IPS-18a (cell line): ENCODE results near the gene KPTN.

ENCODE experiments used
- H3K27ac ChIP-seq: one replicate; pipeline ENCODE4 v1.5.1; 2013; ENCODE audit warnings: low read length
- H3K27me3 ChIP-seq: one replicate; pipeline ENCODE4 v1.6.1; 2013; ENCODE audit warnings: mild to moderate bottlenecking, low read length; ENCODE audit not compliant: control insufficient read depth, insufficient read depth
- H3K36me3 ChIP-seq: one replicate; pipeline ENCODE4 v1.6.1; 2013; ENCODE audit warnings: low read depth, low read length; ENCODE audit not compliant: control insufficient read depth
- H3K4me1 ChIP-seq: one replicate; pipeline ENCODE4 v1.6.1; 2013; ENCODE audit warnings: low read depth, low read length; ENCODE audit not compliant: control insufficient read depth
- H3K4me3 ChIP-seq: one replicate; pipeline ENCODE4 v1.5.1; 2013; ENCODE audit warnings: low read length
- H3K9ac ChIP-seq: one replicate; pipeline ENCODE4 v1.6.1; 2013; ENCODE audit warnings: mild to moderate bottlenecking, low read length, moderate library complexity
- H3K9me3 ChIP-seq: one replicate; pipeline ENCODE4 v1.6.1; 2013; ENCODE audit warnings: low read depth, low read length; ENCODE audit not compliant: control insufficient read depth

Gene KPTN

GRCh38 chr19:47456721-47457474, 27.1 kb downstream of the KPTN start:
- peaks cover 18% of the 10 kb centered on the region for H3K27me3 ChIP-seq

GRCh38 chr19:47450478-47450877, 33.5 kb downstream of the KPTN start:
- Histone ChIP-seq H3K27me3 (peaks cover 29% of the 10 kb centered on the region), H3K36me3 (no peaks in the 10 kb centered on the region), H3K9ac (no peak overlapping the region), H3K27ac (no peak overlapping the region), H3K4me1 (peaks cover 18% of the 10 kb centered on the region), H3K4me3 (no peak overlapping the region), H3K9me3 (no peaks in the 10 kb centered on the region)

More at GRCh38 chr19:47456721-47457474, 27.1 kb downstream of the KPTN start:
- Histone ChIP-seq H3K4me1 (no peaks in the 10 kb centered on the region), H3K27ac (no peak overlapping the region), H3K36me3 (no peaks in the 10 kb centered on the region), H3K9me3 (no peaks in the 10 kb centered on the region), H3K9ac (no peak overlapping the region), H3K4me3 (no peak overlapping the region)

DNA sequence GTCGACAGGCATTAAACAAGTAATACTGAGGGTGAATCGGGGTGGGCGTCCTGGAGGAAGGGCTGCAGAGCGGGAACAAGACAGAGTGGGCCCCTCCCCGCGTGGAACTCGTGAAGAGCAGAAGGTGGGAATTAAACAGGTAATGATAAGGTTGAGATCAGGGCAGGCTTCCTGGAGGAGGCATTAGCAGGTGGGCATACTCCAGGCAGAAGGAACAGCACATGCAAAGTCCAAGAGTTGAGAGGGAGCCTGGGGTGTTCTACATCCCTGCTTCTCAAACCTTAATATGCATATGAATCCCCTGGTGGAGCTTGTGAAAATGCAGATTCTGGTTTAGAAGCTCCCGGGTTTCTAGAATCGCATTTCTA, 35.7 kb downstream of the KPTN start:
- Histone ChIP-seq H3K36me3 (no peaks in the 10 kb centered on the region), H3K27ac (no peak overlapping the region), H3K9ac (no peak overlapping the region), H3K4me3 (peak overlapping the region; percentile 55), H3K27me3 (peaks cover 38% of the 10 kb centered on the region), H3K9me3 (no peaks in the 10 kb centered on the region), H3K4me1 (peaks cover 18% of the 10 kb centered on the region)

GRCh38 chr19:47447470-47448359, 36.3 kb downstream of the KPTN start:
- peak overlapping the region; percentile 27 for H3K9ac ChIP-seq
- peaks cover 38% of the 10 kb centered on the region for H3K27me3 ChIP-seq
- peak overlapping the region; percentile 69 for H3K4me3 ChIP-seq
- peaks cover 18% of the 10 kb centered on the region for H3K4me1 ChIP-seq
- no peaks in the 10 kb centered on the region for H3K36me3 ChIP-seq
- no peaks in the 10 kb centered on the region for H3K9me3 ChIP-seq
- no peak overlapping the region for H3K27ac ChIP-seq

- no peaks in the 10 kb centered on the region for H3K9me3 ChIP-seq
- peaks cover 38% of the 10 kb centered on the region for H3K27me3 ChIP-seq
- no peak overlapping the region for H3K9ac ChIP-seq
- H3K4me1 ChIP-seq: peaks cover 18% of the 10 kb centered on the region
- no peaks in the 10 kb centered on the region for H3K36me3 ChIP-seq
- H3K4me3 ChIP-seq: peak overlapping the region; percentile 69
- H3K27ac ChIP-seq: no peak overlapping the region
These were observed 37.2 kb downstream of the KPTN start for GRCh38 chr19:47446534-47447469.

DNA sequence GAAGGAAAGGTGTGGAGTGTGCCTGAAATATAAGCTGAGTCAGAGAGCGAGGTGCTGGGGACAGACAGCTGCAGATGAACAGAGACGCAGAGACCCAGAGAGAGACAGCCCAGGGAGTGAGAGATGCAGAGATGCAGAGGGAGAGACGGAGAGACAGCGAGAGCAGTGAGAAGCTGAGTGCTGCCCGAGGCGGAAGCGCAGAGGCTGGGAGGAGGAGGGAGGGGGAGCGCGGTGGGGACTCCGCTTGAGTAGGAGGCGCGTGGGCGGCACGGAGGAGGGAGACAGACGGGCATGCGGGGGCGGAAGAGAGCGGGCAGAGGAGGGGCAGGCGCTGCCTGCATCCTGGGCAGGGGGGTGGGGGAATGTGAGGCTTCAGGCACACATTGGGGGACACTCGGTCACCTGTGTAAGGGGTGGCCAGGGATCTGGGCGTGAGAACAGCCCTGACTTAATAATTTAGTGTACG, 38.0 kb downstream of the KPTN start:
- no peak overlapping the region for H3K27ac ChIP-seq
- peak overlapping the region; percentile 69 for H3K4me3 ChIP-seq
- peaks cover 38% of the 10 kb centered on the region for H3K27me3 ChIP-seq
- H3K9ac ChIP-seq: no peak overlapping the region
- H3K9me3 ChIP-seq: no peaks in the 10 kb centered on the region
- H3K4me1 ChIP-seq: peaks cover 18% of the 10 kb centered on the region
- no peaks in the 10 kb centered on the region for H3K36me3 ChIP-seq

GRCh38 chr19:47445527-47445926, 38.5 kb downstream of the KPTN start:
- Histone ChIP-seq H3K27me3 (peaks cover 38% of the 10 kb centered on the region), H3K27ac (no peak overlapping the region), H3K4me3 (peak overlapping the region; percentile 1), H3K4me1 (peaks cover 18% of the 10 kb centered on the region), H3K36me3 (no peaks in the 10 kb centered on the region), H3K9ac (no peak overlapping the region), H3K9me3 (no peaks in the 10 kb centered on the region)

DNA sequence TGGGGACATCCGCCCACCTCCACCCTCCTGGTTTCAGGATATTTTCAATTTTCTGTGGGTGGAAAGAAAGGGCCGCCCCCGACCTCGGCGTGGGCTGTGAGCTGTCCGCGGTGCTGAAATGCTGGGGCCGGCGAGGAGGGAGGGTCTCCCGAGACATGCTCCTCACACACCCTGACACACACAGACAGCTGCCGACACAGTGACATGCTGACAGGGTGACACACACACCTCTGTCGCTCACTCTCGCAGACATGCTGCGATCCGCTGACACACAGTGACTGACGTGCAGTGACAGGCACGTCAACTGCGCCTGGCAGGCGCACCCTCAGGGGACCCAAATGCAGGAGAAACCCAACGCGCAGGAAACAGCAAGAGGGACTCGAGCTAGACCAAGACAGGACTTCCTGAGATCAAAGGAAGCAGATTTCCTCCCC, 39.6 kb downstream of the KPTN start:
- Histone ChIP-seq H3K36me3 (no peaks in the 10 kb centered on the region), H3K27ac (no peak overlapping the region), H3K27me3 (peaks cover 38% of the 10 kb centered on the region), H3K4me3 (no peak overlapping the region), H3K4me1 (peaks cover 18% of the 10 kb centered on the region), H3K9ac (no peak overlapping the region), H3K9me3 (no peaks in the 10 kb centered on the region)

GRCh38 chr19:47443331-47443730, 40.7 kb downstream of the KPTN start:
- peaks cover 11% of the 10 kb centered on the region for H3K4me1 ChIP-seq
- H3K27me3 ChIP-seq: peaks cover 31% of the 10 kb centered on the region
- no peaks in the 10 kb centered on the region for H3K9me3 ChIP-seq
- no peak overlapping the region for H3K4me3 ChIP-seq
- no peak overlapping the region for H3K9ac ChIP-seq
- no peaks in the 10 kb centered on the region for H3K36me3 ChIP-seq
- H3K27ac ChIP-seq: no peak overlapping the region

- H3K4me3 ChIP-seq: no peak overlapping the region
- H3K4me1 ChIP-seq: no peaks in the 10 kb centered on the region
- no peaks in the 10 kb centered on the region for H3K9me3 ChIP-seq
- no peaks in the 10 kb centered on the region for H3K27me3 ChIP-seq
- H3K27ac ChIP-seq: no peak overlapping the region
- no peaks in the 10 kb centered on the region for H3K36me3 ChIP-seq
- no peak overlapping the region for H3K9ac ChIP-seq
These were observed 45.2 kb downstream of the KPTN start for GRCh38 chr19:47438793-47439220.

DNA sequence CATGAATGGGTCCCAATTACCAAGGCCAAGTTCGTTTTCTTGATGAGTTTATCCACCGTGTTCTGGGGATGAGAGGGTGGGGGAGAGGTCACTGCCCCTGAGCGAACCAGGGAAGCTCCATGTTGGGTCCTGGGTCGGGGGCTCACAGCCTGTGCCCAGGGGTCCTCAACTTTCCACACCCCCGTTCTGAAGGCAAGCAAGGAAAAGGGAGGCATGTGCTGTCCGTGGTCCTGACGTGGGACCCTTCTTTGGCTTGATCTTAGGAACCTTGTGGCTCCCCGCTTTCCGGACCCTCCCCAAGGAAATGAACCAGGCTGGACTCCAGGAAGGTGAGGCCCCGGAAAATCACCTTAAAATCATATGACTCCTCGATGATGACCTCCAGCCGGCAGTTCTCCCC, 46.5 kb downstream of the KPTN start:
- Histone ChIP-seq H3K4me1 (no peaks in the 10 kb centered on the region), H3K27ac (no peak overlapping the region), H3K9ac (no peak overlapping the region), H3K27me3 (no peaks in the 10 kb centered on the region), H3K4me3 (no peak overlapping the region), H3K9me3 (no peaks in the 10 kb centered on the region), H3K36me3 (no peaks in the 10 kb centered on the region)
